Caco-2 (cell line): ENCODE data around the gene COL20A1. TPM values are rescaled to one million over a fixed set of nuclear protein-coding genes. Genes with fewer than 3 reads are reported as not detected.
A peak's percentile ranks its signal among the peaks of the same experiment; 100 is the strongest.

Experiments used
- BruUV-seq: library from RNA; stranded (reverse); fragments of 400-500 nt; replicated peaks from 2 replicates; lab custom pipeline; 2021; lab: Mats Ljungman, UMichigan
- CTCF ChIA-PET: fragments of 300-600 bp; sonication (Branson Sonifier 250); formaldehyde crosslinking; loops from one replicate; lab custom pipeline; 2022; ENCODE audit warnings: antibody characterized with exemption; lab: Charles Lee
- POLR2A ChIA-PET: fragments of 300-600 bp; sonication (Branson Sonifier 250); formaldehyde crosslinking; loops from one replicate; lab custom pipeline; 2022; ENCODE audit warnings: antibody characterized with exemption; lab: Charles Lee
- DNase-seq, 2 experiments: peaks; one replicate each; pipeline versions ENCODE4 v3.0.0 to v3.0.0-alpha.2; 2020 to 2022
- H3K27me3 ChIP-seq: replicated peaks from 2 replicates; pipeline ENCODE4 v1.6.0; 2011; ENCODE audit warnings: low read length; ENCODE audit not compliant: control insufficient read depth, insufficient read depth
- H3K36me3 ChIP-seq: 2 replicates; pipeline ENCODE4 v1.5.1; 2011; ENCODE audit warnings: low read length; ENCODE audit not compliant: control insufficient read depth, insufficient read depth
- H3K4me1 ChIP-seq: fragments of 250-450 bp; sonication (Bioruptor Pico); 2 replicates; pipeline ENCODE4 v1.5.1; 2020; ENCODE audit warnings: mild to moderate bottlenecking
- H3K4me3 ChIP-seq: 2 replicates; pipeline ENCODE4 v1.5.1; 2011; ENCODE audit warnings: low read depth, mild to moderate bottlenecking, control low read depth, low read length
- H3K9me3 ChIP-seq: fragments of 250-450 bp; sonication (Bioruptor Pico); 2 replicates; pipeline ENCODE4 v1.5.1; 2020; ENCODE audit warnings: mild to moderate bottlenecking, moderate library complexity
- H3K27ac Mint-ChIP-seq: one replicate; pipeline ENCODE4 v1.8.0; 2022; ENCODE audit warnings: mixed read lengths; ENCODE audit not compliant: unreplicated experiment
- H3K27me3 Mint-ChIP-seq: one replicate; pipeline ENCODE4 v1.8.0; 2022; ENCODE audit warnings: mixed read lengths; ENCODE audit not compliant: insufficient read depth, unreplicated experiment
- H3K36me3 Mint-ChIP-seq: one replicate; pipeline ENCODE4 v1.8.0; 2022; ENCODE audit warnings: mild to moderate bottlenecking, mixed read lengths; ENCODE audit not compliant: insufficient read depth, unreplicated experiment
- H3K4me1 Mint-ChIP-seq: one replicate; pipeline ENCODE4 v1.8.0; 2022; ENCODE audit warnings: low read depth, mixed read lengths; ENCODE audit not compliant: unreplicated experiment
- H3K4me3 Mint-ChIP-seq: one replicate; pipeline ENCODE4 v1.8.0; 2022; ENCODE audit warnings: mild to moderate bottlenecking, moderate library complexity, mixed read lengths; ENCODE audit not compliant: unreplicated experiment
- H3K9me3 Mint-ChIP-seq: one replicate; pipeline ENCODE4 v1.8.0; 2022; ENCODE audit warnings: mixed read lengths; ENCODE audit not compliant: unreplicated experiment
- CTCF ChIP-seq, 2 experiments: fragments of 200-600 bp in 1 of 2; IDR thresholded peaks; 1 replicate in 1 of 2; 2 replicates in 1 of 2; pipeline versions ENCODE4 v1.5.1 to v1.8.0; 2011 to 2022; ENCODE audit warnings: antibody characterized with exemption in 1 of 2, control low read depth in 1 of 2, inconsistent platforms in 1 of 2, low read depth in 1 of 2, low read length in 1 of 2, mild to moderate bottlenecking in 1 of 2, moderate library complexity in 1 of 2; ENCODE audit not compliant: insufficient read depth in 1 of 2, severe bottlenecking in 1 of 2, unreplicated experiment in 1 of 2
- intact Hi-C: fragments of 100-400 bp; cut with micrococcal nuclease; formaldehyde crosslinking; loops from one replicate; pipeline ENCODE4 v1.10.0; 2022; ENCODE audit not compliant: unreplicated experiment
- total RNA-seq: library from RNA; stranded (reverse); gene quantifications from 2 replicates; pipeline ENCODE4 v1.2.3, GENCODE V29; 2022

COL20A1 gene
- total RNA-seq, 1 experiment from 2014 or later = 0.27 TPM

- CTCF ChIA-PET = interaction anchor here (0.6 to 1.8 kb wide), 2 partner anchors 13 to 107 kb away, joined by 3 to 6 read pairs; no protein-coding TSS in a partner anchor
- Mint-ChIP-seq H3K36me3 (no peaks in the 10 kb centered on the region), H3K4me3 (no peak overlapping the region), H3K9me3 (no peaks in the 10 kb centered on the region), H3K27ac (no peak overlapping the region), H3K4me1 (no peaks in the 10 kb centered on the region), H3K27me3 (peaks cover 11% of the 10 kb centered on the region)
- H3K4me3 ChIP-seq = no peak overlapping the region
- peaks cover 5% of the 10 kb centered on the region; the same call in 1 of the 2 replicates for H3K4me1 ChIP-seq
- no peaks in the 10 kb centered on the region for H3K36me3 ChIP-seq
- intact Hi-C loops = no loop called here
- POLR2A ChIA-PET = no interaction called here
- peak in 1 of 2 experiments; percentile 35 for DNase-seq
- peak; percentile 5 to 40 for TF ChIP-seq CTCF (IDR thresholded peaks at IDR 0.05; ENCODE audit: insufficient read depth in 1 of 2, low read depth in 1 of 2, low read length in 1 of 2, severe bottlenecking in 1 of 2, unreplicated experiment in 1 of 2)
- H3K9me3 ChIP-seq = peaks cover 7% of the 10 kb centered on the region
- H3K27me3 ChIP-seq = no peaks in the 10 kb centered on the region
- no TSS peak for BruUV-seq
These were observed 30.5 kb downstream of the COL20A1 start for GRCh38 chr20:63323357-63323981.

- H3K9me3 ChIP-seq = peaks cover 7% of the 10 kb centered on the region
- Mint-ChIP-seq H3K27me3 (peaks cover 11% of the 10 kb centered on the region), H3K27ac (no peak overlapping the region), H3K4me1 (no peaks in the 10 kb centered on the region), H3K4me3 (no peak overlapping the region), H3K36me3 (no peaks in the 10 kb centered on the region), H3K9me3 (no peaks in the 10 kb centered on the region)
- no peaks in the 10 kb centered on the region for H3K36me3 ChIP-seq
- CTCF ChIA-PET = interaction anchor here (0.6 to 0.7 kb wide), 3 partner anchors 8 to 15 kb away, joined by 3 to 7 read pairs (median 5); no protein-coding TSS in a partner anchor
- intact Hi-C loops = no loop called here
- no TSS peak for BruUV-seq
- no peak overlapping the region for H3K4me3 ChIP-seq
- peaks cover 5% of the 10 kb centered on the region; the same call in 1 of the 2 replicates for H3K4me1 ChIP-seq
- POLR2A ChIA-PET = no interaction called here
- no peaks in the 10 kb centered on the region for H3K27me3 ChIP-seq
- no peak for TF ChIP-seq CTCF (IDR thresholded peaks at IDR 0.05; ENCODE audit: insufficient read depth in 1 of 2, low read depth in 1 of 2, low read length in 1 of 2, severe bottlenecking in 1 of 2, unreplicated experiment in 1 of 2)
- DNase-seq = peak in 1 of 2 experiments; percentile 40
These were observed 32.1 kb downstream of the COL20A1 start for GRCh38 chr20:63325021-63325471.

- intact Hi-C loops = no loop called here
- Mint-ChIP-seq H3K9me3 (no peaks in the 10 kb centered on the region), H3K4me1 (no peaks in the 10 kb centered on the region), H3K4me3 (no peak overlapping the region), H3K27me3 (peaks cover 11% of the 10 kb centered on the region), H3K36me3 (no peaks in the 10 kb centered on the region), H3K27ac (no peak overlapping the region)
- ChIA-PET CTCF (interaction anchor here (0.6 kb wide), 2 partner anchors 11 to 16 kb away, joined by 5 to 7 read pairs; no protein-coding TSS in a partner anchor), POLR2A (no interaction called here)
- Histone ChIP-seq H3K36me3 (no peaks in the 10 kb centered on the region), H3K4me3 (no peak overlapping the region), H3K4me1 (peaks cover 2% of the 10 kb centered on the region; the same call in 1 of the 2 replicates), H3K9me3 (peaks cover 7% of the 10 kb centered on the region), H3K27me3 (no peaks in the 10 kb centered on the region)
- BruUV-seq = no TSS peak
- no peak for TF ChIP-seq CTCF (IDR thresholded peaks at IDR 0.05; ENCODE audit: insufficient read depth in 1 of 2, low read depth in 1 of 2, low read length in 1 of 2, severe bottlenecking in 1 of 2, unreplicated experiment in 1 of 2)
- DNase-seq = peak in 1 of 2 experiments; percentile 45
These were observed 32.7 kb downstream of the COL20A1 start for GRCh38 chr20:63325554-63326313.
